CD4-positive, alpha-beta T cell (primary cell): Measurements from ENCODE around the gene SLC25A39. TPM values are rescaled to one million over a fixed set of nuclear protein-coding genes. Genes with fewer than 3 reads are reported as not detected.
A peak's percentile ranks its signal among the peaks of the same experiment; 100 is the strongest.

Source experiments
- ATAC-seq: fragments of 200-7000 bp; cut with Tn5 transposase; one replicate; pipeline ENCODE4 v1.10.0; 2022; ENCODE audit warnings: mild to moderate bottlenecking; ENCODE audit not compliant: poor library complexity
- CTCF ChIA-PET: fragments of 350-600 bp; sonication (Branson Sonifier 250); formaldehyde crosslinking; loops from one replicate; lab custom pipeline; 2021; ENCODE audit warnings: antibody characterized with exemption, inconsistent platforms; lab: Charles Lee
- POLR2A ChIA-PET: fragments of 350-600 bp; sonication (Branson Sonifier 250); formaldehyde crosslinking; loops from one replicate; lab custom pipeline; 2021; ENCODE audit warnings: antibody characterized with exemption, inconsistent platforms; lab: Charles Lee
- DNase-seq, 14 experiments: peaks; one replicate each; pipeline ENCODE4 v3.0.0-alpha.2; 2013 to 2020; ENCODE audit warnings: mixed read lengths in 2 of 14
- H3K27ac ChIP-seq, 2 donors: one replicate each; pipeline versions ENCODE4 v1.5.1 to v1.7.0; 2013; ENCODE audit warnings: low read length in 2 of 2, low read depth in 1 of 2, mild to moderate bottlenecking in 1 of 2
- H3K27me3 ChIP-seq, 2 experiments: 1 replicate in 1 of 2; 2 replicates in 1 of 2; pipeline versions ENCODE4 v1.6.1 to v1.7.0; 2013; ENCODE audit warnings: low read length in 2 of 2, control low read depth in 1 of 2, mild to moderate bottlenecking in 1 of 2, moderate library complexity in 1 of 2; ENCODE audit not compliant: insufficient read depth in 2 of 2, control insufficient read depth in 1 of 2
- H3K36me3 ChIP-seq: one replicate; pipeline ENCODE4 v1.6.1; 2013; ENCODE audit warnings: low read length, control low read depth; ENCODE audit not compliant: insufficient read depth
- H3K4me1 ChIP-seq: one replicate; pipeline ENCODE4 v1.6.1; 2013; ENCODE audit warnings: low read length, control low read depth; ENCODE audit not compliant: insufficient read depth
- H3K4me3 ChIP-seq: one replicate; pipeline ENCODE4 v1.5.1; 2013; ENCODE audit warnings: mild to moderate bottlenecking, low read length, moderate library complexity
- H3K9me3 ChIP-seq, 2 experiments: 1 replicate in 1 of 2; 2 replicates in 1 of 2; pipeline versions ENCODE4 v1.6.1 to v1.7.0; 2013; ENCODE audit warnings: low read length in 2 of 2, mild to moderate bottlenecking in 2 of 2, control low read depth in 1 of 2, moderate library complexity in 1 of 2; ENCODE audit not compliant: control insufficient read depth in 1 of 2, insufficient read depth in 1 of 2
- H3K27ac Mint-ChIP-seq: one replicate; pipeline ENCODE4 v1.8.0; 2020; ENCODE audit warnings: mixed read lengths
- H3K27me3 Mint-ChIP-seq: one replicate; pipeline ENCODE4 v1.8.0; 2021; ENCODE audit warnings: mixed read lengths
- H3K36me3 Mint-ChIP-seq: one replicate; pipeline ENCODE4 v1.8.0; 2021; ENCODE audit warnings: low read depth, mixed read lengths
- H3K4me1 Mint-ChIP-seq: one replicate; pipeline ENCODE4 v1.8.0; 2021; ENCODE audit warnings: low read depth, mixed read lengths
- H3K4me3 Mint-ChIP-seq: one replicate; pipeline ENCODE4 v1.8.0; 2020; ENCODE audit warnings: mild to moderate bottlenecking, mixed read lengths
- H3K9me3 Mint-ChIP-seq: one replicate; pipeline ENCODE4 v1.8.0; 2020; ENCODE audit warnings: mixed read lengths
- intact Hi-C, 2 experiments: fragments of 100-400 bp; cut with DNase I in 1 of 2; cut with micrococcal nuclease in 1 of 2; formaldehyde crosslinking; loops; one replicate each; pipeline versions ENCODE4 v1.15.1 to v1.9.0; 2023 to 2025; cut with DNase I, micrococcal nuclease
- total RNA-seq, 174 experiments: library from RNA in 2 of 174; stranded (reverse) in 2 of 174; gene quantifications; one replicate each; pipeline ENCODE4 v1.2.3 and lab custom pipeline; 2021 to 2026
- TF ChIP-seq, protein P1 (sequence below): fragments of 200-600 bp; IDR thresholded peaks from one replicate; pipeline ENCODE4 v1.8.0; 2022; ENCODE audit warnings: antibody characterized with exemption, mild to moderate bottlenecking

SLC25A39 gene
- total RNA-seq, 2 experiments from 2014 or later, result 55.5 to 65.5 TPM

DNA sequence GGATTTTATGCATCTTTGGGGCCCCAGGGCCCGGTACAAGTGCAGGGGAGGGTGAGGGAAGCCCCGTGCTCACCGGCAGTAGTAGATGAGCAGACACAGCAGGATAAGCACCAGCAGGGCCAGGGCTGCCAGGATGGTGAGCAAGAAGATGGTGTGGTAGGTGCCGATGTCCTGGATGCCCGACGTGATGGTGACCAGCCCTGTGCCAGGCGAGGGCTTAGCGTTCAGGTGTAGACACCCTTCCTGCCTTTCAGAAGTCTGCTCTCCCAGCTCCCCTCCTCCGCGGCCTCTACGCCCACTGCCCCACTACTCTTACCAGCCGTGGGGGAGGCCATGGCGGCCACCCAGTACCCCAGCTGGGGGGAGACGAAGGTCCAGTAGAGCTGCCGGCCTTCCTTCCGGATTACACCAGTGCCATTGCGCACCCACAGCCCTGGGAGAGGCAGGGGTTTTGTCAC lies 31.0 kb upstream of the SLC25A39 start:
- peaks cover 16% of the 10 kb centered on the region for H3K4me1 Mint-ChIP-seq
- H3K36me3 ChIP-seq, result peaks cover 11% of the 10 kb centered on the region
- ATAC-seq (no peak), DNase-seq (no peak)
- TF ChIP-seq, protein P1, sequence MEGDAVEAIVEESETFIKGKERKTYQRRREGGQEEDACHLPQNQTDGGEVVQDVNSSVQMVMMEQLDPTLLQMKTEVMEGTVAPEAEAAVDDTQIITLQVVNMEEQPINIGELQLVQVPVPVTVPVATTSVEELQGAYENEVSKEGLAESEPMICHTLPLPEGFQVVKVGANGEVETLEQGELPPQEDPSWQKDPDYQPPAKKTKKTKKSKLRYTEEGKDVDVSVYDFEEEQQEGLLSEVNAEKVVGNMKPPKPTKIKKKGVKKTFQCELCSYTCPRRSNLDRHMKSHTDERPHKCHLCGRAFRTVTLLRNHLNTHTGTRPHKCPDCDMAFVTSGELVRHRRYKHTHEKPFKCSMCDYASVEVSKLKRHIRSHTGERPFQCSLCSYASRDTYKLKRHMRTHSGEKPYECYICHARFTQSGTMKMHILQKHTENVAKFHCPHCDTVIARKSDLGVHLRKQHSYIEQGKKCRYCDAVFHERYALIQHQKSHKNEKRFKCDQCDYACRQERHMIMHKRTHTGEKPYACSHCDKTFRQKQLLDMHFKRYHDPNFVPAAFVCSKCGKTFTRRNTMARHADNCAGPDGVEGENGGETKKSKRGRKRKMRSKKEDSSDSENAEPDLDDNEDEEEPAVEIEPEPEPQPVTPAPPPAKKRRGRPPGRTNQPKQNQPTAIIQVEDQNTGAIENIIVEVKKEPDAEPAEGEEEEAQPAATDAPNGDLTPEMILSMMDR, result no peak
- intact Hi-C loops, result no loop called here
- H3K27me3 Mint-ChIP-seq, result peaks cover 8% of the 10 kb centered on the region
- POLR2A ChIA-PET, result interaction anchor here (2.3 to 4.6 kb wide), 2 partner anchors 137 to 169 kb away, joined by 9 to 38 read pairs; partner anchors contain the start of genes TMUB2 and UBTF
- H3K4me3 Mint-ChIP-seq, result peak overlapping the region; percentile 63
- H3K27ac Mint-ChIP-seq, result no peak overlapping the region
- CTCF ChIA-PET, result interaction anchor here (2.8 kb wide), 2 partner anchors 10 to 145 kb away, joined by 10 to 17 read pairs; partner anchors contain the start of gene GRN
- no peak overlapping the region for H3K4me3 ChIP-seq
- H3K27ac ChIP-seq, result no peak overlapping the region
- H3K4me1 ChIP-seq, result peaks cover 10% of the 10 kb centered on the region
- H3K27me3 ChIP-seq, result no peaks in the 10 kb centered on the region
- H3K9me3 ChIP-seq, result no peaks in the 10 kb centered on the region
- no peaks in the 10 kb centered on the region for H3K9me3 Mint-ChIP-seq
- no peaks in the 10 kb centered on the region for H3K36me3 Mint-ChIP-seq

DNA sequence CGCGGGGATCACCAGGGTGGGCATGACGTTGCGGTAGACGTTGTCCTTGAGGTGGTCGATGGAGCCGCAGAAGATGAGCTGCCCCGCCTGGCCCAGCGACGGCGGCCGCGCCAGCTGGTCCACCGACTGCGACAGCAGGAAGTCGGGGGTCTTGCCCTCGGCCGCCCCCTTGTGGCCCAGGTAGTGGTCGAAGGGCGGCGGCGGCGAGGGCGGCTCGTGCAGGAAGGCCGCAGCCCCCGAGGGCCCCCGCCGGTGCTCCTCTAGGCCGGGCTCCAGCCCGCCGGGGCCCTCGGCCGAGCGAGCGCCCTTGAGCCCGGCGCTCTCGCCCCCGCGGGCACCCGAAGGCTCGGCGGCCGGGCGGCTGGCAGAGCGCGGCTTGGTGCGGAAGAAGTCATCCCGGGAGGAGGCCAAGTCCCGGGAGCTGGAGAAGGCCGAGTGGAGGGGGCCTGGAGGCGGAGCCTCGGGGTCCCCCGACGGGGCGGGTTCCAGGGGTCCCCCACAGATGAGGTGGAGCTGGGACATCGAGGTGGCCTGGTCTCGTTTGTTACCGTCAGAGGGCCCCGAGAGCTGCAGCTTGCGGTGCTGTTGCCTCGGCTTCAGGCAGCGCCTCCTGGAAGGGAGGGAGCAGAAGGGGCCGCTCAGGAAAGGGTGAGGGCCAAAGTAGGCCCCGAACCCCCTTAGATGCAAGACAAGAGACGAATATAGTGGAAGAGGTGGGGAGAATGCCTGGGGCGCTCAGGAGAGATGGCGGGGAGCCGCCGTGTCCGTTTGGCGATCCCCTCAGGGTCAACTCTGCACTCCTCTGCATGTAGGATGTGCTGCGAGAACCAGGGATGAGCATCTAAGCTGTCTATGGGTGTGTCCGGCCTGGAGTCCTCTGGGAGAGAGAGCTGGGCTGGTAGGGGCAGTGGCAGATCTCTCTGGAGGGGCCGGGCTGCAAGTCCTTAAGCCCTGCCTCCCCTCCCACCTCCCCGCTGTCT lies 30.2 kb upstream of the SLC25A39 start:
- H3K9me3 ChIP-seq, result no peaks in the 10 kb centered on the region
- Mint-ChIP-seq H3K9me3 (no peaks in the 10 kb centered on the region), H3K4me1 (peaks cover 17% of the 10 kb centered on the region), H3K27ac (no peak overlapping the region), H3K4me3 (peak overlapping the region; percentile 75), H3K36me3 (no peaks in the 10 kb centered on the region), H3K27me3 (peaks cover 4% of the 10 kb centered on the region)
- intact Hi-C loops, result no loop called here
- H3K4me1 ChIP-seq, result peaks cover 13% of the 10 kb centered on the region
- DNase-seq, result peak in 13 of 14 experiments; percentile 42 to 76 (median 56)
- ATAC-seq, result peak; percentile 35
- TF ChIP-seq, protein P1, result no peak
- no peaks in the 10 kb centered on the region for H3K27me3 ChIP-seq
- no peak overlapping the region for H3K27ac ChIP-seq
- CTCF ChIA-PET, result interaction anchor here (0.6 to 2.8 kb wide), 8 partner anchors 8 to 411 kb away, joined by 3 to 17 read pairs (median 6); partner anchors contain the start of genes FAM171A2, GRN and TMUB2
- peaks cover 11% of the 10 kb centered on the region for H3K36me3 ChIP-seq
- H3K4me3 ChIP-seq, result no peak overlapping the region
- POLR2A ChIA-PET, result interaction anchor here (1.0 to 4.6 kb wide), 8 partner anchors 8 to 168 kb away, joined by 3 to 38 read pairs (median 8); partner anchors contain the start of genes FAM171A2, GRN, SLC25A39 and TMUB2

DNA sequence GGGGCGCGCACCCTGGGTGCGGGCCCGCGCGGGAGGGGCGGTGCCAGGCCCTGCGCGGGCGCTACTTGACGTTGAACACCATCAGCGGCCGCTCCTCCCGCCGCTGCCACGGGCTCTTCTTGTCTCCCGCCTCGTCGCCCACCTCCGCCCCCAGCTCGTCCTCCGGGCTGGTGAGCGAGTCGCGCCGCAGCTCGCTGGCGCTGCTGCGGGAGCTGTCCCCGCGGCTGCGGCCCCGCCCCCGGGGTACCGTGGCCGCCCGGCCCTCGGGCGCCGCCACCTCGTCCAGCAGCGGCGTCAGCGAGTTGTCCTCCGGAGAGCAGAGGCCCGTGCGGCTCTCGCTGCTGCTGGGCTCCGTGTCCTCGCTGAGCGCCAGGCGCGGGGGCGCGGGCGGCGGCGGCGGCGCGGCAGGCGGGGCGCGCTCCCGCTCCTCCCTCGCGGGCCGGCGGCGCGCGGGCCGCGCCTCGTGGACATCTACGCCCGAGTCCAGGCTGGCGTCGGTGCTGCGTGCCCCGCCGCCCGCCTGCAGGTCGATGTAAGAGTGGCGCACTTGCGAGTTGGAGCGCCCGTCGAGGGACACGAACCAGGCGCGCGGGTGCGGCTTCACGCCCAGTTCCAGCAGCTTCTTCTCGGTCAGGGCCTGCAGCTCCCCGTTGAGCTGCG lies 29.2 kb upstream of the SLC25A39 start:
- H3K27ac ChIP-seq, result no peak overlapping the region
- TF ChIP-seq, protein P1, result no peak
- intact Hi-C loops, result no loop called here
- no peaks in the 10 kb centered on the region for H3K9me3 ChIP-seq
- peak overlapping the region; percentile 78 for H3K4me3 Mint-ChIP-seq
- no peaks in the 10 kb centered on the region for H3K9me3 Mint-ChIP-seq
- peak overlapping the region; percentile 34 for H3K4me3 ChIP-seq
- H3K4me1 ChIP-seq, result peaks cover 13% of the 10 kb centered on the region
- peaks cover 11% of the 10 kb centered on the region for H3K4me1 Mint-ChIP-seq
- CTCF ChIA-PET, result interaction anchor here (0.6 to 2.8 kb wide), 8 partner anchors 8 to 168 kb away, joined by 3 to 17 read pairs (median 6); partner anchors contain the start of genes FAM171A2, GRN and TMUB2
- H3K27ac Mint-ChIP-seq, result no peak overlapping the region
- POLR2A ChIA-PET, result interaction anchor here (0.5 to 4.6 kb wide), 11 partner anchors 9 to 986 kb away, joined by 3 to 38 read pairs (median 4); partner anchors contain the start of genes FAM171A2, GRN, SLC25A39 and TMUB2
- ATAC-seq (peak; percentile 30), DNase-seq (peak in 3 of 14 experiments; percentile 27 to 57 (median 50))
- H3K27me3 ChIP-seq, result no peaks in the 10 kb centered on the region
- H3K36me3 ChIP-seq, result peaks cover 11% of the 10 kb centered on the region
- H3K36me3 Mint-ChIP-seq, result no peaks in the 10 kb centered on the region
- H3K27me3 Mint-ChIP-seq, result peaks cover 4% of the 10 kb centered on the region
